GM12873 (cell line): ENCODE results near the gene RBM39.

Source experiments
- TF ChIP-seq, protein P1 (sequence below): IDR thresholded peaks from 2 replicates; pipeline ENCODE4 v1.5.1; 2012; ENCODE audit warnings: low read depth, mild to moderate bottlenecking, moderate library complexity, low read length, control low read depth; ENCODE audit not compliant: insufficient read depth; ENCODE audit errors: missing control alignments

RBM39 gene

DNA sequence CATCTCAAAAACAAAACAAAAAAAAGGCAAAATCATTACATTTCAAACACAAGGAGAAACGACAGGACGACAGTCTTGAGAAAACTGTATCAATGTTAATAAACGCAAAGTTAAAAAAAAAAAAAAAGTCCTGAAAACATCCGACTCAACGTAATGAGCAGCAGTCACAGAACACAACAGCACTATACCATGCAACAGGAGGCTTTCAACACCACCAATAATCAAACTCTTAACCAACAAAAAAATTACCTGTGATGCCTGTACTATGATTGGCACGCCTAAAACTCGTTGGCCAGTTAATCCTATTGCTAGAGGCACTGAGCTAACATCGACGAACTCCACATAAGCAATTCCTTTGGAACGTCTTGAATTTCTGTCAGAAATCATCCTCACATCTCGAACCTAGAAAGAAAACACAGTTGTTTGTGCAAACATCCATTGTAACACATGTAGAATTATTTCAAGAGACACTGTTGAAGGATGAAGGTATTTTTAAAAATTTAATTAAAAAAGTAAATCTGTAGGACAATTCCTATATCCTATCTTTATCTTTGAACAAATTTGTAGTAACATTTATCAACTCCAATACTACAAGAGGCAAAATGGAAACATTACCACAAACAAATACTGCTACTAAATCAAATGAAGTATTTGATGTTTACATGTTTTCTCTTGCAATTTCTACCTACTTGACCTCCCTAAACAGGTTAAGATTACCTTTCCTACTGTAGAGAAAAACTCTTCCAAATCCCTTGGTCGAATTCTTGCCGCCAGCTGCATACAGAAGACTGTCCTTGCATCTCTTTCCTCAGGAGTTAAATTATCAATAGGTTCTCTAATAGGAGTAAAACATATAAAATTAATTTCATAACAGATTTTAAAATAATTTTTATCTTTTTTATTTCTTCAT is 17.5 kb downstream of the RBM39 start:
- TF ChIP-seq, protein P1, sequence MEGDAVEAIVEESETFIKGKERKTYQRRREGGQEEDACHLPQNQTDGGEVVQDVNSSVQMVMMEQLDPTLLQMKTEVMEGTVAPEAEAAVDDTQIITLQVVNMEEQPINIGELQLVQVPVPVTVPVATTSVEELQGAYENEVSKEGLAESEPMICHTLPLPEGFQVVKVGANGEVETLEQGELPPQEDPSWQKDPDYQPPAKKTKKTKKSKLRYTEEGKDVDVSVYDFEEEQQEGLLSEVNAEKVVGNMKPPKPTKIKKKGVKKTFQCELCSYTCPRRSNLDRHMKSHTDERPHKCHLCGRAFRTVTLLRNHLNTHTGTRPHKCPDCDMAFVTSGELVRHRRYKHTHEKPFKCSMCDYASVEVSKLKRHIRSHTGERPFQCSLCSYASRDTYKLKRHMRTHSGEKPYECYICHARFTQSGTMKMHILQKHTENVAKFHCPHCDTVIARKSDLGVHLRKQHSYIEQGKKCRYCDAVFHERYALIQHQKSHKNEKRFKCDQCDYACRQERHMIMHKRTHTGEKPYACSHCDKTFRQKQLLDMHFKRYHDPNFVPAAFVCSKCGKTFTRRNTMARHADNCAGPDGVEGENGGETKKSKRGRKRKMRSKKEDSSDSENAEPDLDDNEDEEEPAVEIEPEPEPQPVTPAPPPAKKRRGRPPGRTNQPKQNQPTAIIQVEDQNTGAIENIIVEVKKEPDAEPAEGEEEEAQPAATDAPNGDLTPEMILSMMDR, result no peak

DNA sequence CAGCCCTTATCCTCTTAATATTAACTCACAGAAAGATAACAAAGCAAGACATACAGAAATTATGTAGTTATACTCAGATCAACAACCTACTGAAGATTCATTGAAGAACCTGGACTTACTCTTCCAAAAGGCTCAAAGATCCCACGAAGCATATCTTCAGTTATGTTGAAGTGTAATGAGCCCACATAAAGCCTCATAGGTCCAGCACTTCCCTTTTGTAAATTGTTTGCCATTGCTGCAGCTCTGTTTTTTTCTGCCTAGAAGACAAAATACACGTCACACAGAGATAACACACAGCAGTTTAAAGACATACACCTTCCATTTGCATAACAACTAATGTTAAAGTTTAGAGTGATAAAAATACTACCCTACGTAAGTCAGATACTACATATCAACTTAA is 20.4 kb downstream of the RBM39 start:
- TF ChIP-seq, protein P1, result no peak

DNA sequence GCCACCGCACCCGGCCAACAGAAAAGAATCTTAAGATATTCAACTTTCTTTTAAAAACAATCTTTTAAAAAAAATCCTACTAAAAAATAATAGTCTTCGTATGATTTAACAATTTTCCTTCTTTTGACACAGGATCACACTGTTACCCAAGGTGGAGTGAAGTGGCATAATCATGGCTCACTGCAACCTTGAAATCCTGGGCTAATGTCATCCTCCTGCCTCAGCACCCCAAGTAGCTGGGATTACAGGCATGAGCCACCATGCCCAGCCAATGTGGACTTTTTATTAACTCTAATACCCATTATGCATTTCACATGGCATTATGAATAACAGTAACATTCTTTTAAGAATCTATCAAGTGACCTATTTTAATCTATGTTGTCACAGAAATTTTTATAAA is 20.8 kb downstream of the RBM39 start:
- TF ChIP-seq, protein P1, result no peak

DNA sequence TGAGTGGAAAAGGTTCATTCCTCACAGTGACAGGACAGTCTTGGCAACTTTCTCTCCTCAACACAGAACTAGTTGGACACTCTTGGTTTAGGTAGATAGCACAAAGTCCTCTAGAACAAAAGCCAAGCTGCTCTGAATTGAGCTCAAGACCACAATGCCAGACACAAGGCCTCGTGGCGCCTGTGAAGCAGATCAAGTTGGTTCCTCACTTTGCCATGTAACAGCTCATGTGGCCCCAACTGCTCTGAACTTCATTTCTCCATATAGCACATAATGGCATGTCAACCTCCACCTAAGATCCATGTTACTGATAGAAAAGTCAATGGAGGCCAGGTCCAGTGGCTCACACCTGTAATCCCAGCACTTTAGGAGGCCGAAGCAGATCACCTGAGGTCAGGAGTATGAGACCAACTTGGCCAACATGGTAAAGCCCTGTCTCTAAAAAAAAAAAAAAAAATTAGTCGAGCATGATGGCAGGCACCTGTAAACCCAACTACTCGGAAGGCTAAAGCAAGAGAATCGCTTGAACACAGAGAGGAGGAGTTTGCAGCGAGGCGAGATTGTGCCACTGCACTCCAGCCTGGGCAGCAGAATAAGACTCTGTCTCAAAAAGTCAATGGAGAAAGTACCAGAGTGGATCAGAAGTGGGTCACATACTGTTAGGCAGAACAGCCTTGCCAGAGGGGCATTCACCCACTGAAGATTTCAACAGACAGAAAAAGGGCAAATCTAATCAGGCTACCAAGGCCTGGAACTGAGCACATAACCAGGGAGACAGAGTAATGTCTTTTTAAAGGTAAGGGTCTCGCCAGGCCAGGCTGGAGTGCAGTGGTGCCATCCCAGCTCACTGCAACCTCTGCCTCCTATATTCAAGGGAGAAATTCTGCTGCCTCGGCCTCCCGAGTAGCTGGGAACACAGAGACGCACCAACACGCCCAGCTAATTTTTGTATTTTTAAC is 21.6 kb downstream of the RBM39 start:
- TF ChIP-seq, protein P1, result no peak

DNA sequence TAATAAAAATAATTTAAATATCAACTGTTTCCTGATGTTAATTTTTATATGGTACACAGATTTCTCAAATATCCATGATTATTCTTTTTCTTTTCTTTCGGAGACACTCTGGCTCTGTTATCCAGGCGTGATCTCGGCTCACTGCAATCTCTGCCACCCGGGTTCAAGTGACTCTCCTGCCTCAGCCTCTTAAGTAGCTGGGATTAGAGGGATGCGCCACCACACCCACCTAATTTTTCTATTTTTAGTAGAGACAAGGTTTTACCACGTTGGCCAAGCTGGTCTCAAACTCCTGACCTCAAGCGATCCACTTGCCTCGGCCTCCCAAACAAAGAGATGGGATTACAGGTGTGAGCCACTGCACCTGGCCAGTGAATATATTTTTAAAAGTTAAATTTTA is 22.3 kb downstream of the RBM39 start:
- TF ChIP-seq, protein P1, result no peak

DNA sequence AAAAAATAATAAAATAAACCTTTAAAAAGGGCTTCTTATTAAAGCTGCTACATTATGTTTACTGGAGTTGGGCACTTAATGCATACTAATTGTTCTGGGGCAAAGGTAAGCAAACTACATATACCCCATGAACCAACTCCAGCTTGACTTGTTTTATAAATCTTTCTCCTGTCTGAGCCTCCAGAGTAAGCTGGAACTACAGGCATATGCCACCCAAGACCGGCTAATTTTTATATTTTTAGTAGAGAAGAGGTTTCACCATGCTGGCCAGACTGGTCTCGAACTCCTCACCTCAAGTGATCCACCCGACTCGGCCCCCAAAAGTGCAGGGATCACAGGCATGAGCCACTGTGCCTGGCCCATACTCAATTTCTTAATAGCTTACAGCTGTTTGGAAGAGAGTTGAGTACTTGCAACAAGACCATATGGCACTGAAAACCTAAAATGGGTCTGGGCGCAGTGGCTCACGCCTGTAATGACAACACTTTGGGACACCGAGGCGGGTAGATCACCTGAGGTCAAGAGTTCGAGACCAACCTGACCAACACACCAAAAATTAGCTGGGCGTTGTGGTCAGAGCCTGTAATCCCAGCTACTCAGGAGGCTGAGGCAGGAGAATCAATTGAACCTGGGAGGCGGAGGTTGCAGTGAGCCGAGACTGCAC is 23.0 kb downstream of the RBM39 start:
- TF ChIP-seq, protein P1, result no peak
